CD4-positive, alpha-beta T cell treated with Interferon gamma for 1 hour (primary cell): ENCODE results near the gene TRIM10.
"Not testable (repeated sequence)": the region's sequence is repeated elsewhere in the genome, so short reads cannot be mapped to it uniquely, and the experiment has no call there.

Experiments used
- DNase-seq: peaks from one replicate; pipeline ENCODE4 v3.0.0-alpha.2; 2020

TRIM10 gene

GRCh38 chr6:30152910-30153610, 8.0 kb downstream of the TRIM10 start:
- no peak for DNase-seq

GRCh38 chr6:30152016-30152673, 8.9 kb downstream of the TRIM10 start:
- DNase-seq = no peak

- DNase-seq = no peak
Observed at GRCh38 chr6:30151580-30151979, 9.4 kb downstream of the TRIM10 start.

GRCh38 chr6:30150671-30151395, 10.2 kb downstream of the TRIM10 start:
- no peak for DNase-seq

GRCh38 chr6:30149858-30150550, 11.0 kb downstream of the TRIM10 start:
- DNase-seq = no peak

- DNase-seq = no peak
Observed at GRCh38 chr6:30149234-30149633, 11.8 kb downstream of the TRIM10 start.

GRCh38 chr6:30147096-30147495, 13.9 kb downstream of the TRIM10 start:
- DNase-seq = no peak

GRCh38 chr6:30145818-30146217, 15.2 kb downstream of the TRIM10 start:
- DNase-seq = no peak

- DNase-seq = no peak
Observed at GRCh38 chr6:30144811-30145210, 16.2 kb downstream of the TRIM10 start.

- DNase-seq = no peak
Observed at GRCh38 chr6:30143780-30144179, 17.2 kb downstream of the TRIM10 start.

- no peak for DNase-seq
Observed at GRCh38 chr6:30142665-30143064, 18.3 kb downstream of the TRIM10 start.

- DNase-seq = not testable (repeated sequence)
Observed at GRCh38 chr6:30140240-30140639, 20.8 kb downstream of the TRIM10 start.

GRCh38 chr6:30136570-30137286, 24.3 kb downstream of the TRIM10 start:
- no peak for DNase-seq

GRCh38 chr6:30135757-30136156, 25.3 kb downstream of the TRIM10 start, which contains the start of gene TRIM40:
Gene TRIM40, plus strand, starts transcription at chr6:30136140. Its CDS starts 897 bp downstream, at chr6:30137037.
- DNase-seq = no peak

GRCh38 chr6:30135147-30135546, 25.9 kb downstream of the TRIM10 start:
- DNase-seq = no peak

GRCh38 chr6:30131947-30132497, 29.0 kb downstream of the TRIM10 start:
- DNase-seq = no peak

GRCh38 chr6:30130887-30131862, 29.8 kb downstream of the TRIM10 start:
- peak; percentile 75 for DNase-seq

GRCh38 chr6:30130179-30130679, 30.8 kb downstream of the TRIM10 start:
- no peak for DNase-seq

GRCh38 chr6:30129265-30130178, 31.5 kb downstream of the TRIM10 start:
- DNase-seq = no peak
